Lower leg skin (tissue), 3 donors: ENCODE data around the gene JPH2.

Experiments
- POLR2A ChIP-seq, 2 donors: fragments of 450-650 bp; IDR thresholded peaks; one replicate each; pipeline ENCODE4 v1.6.1; 2016 to 2017; ENCODE audit warnings: antibody characterized with exemption in 2 of 2, mild to moderate bottlenecking in 1 of 2, moderate library complexity in 1 of 2
- TF ChIP-seq, protein P1 (sequence below), 3 donors: fragments of 450-650 bp; IDR thresholded peaks; one replicate each; pipeline ENCODE4 v1.5.1; 2016; ENCODE audit warnings: antibody characterized with exemption in 3 of 3, mild to moderate bottlenecking in 3 of 3, moderate library complexity in 2 of 3

DNA sequence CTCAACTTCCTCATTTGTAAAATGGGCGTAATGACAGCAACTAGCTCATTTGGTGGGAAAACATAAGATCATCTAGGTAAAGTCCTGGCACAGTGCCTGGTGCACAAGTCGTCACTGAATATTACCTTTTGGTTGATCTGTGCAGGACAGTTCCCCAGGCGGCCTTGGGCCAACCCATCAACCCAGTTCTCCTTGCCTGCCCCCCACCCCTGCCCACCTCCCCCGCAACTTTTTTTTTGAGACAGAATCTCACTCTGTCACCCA lies 99.2 kb downstream of the JPH2 start:
- TF ChIP-seq, protein P1, sequence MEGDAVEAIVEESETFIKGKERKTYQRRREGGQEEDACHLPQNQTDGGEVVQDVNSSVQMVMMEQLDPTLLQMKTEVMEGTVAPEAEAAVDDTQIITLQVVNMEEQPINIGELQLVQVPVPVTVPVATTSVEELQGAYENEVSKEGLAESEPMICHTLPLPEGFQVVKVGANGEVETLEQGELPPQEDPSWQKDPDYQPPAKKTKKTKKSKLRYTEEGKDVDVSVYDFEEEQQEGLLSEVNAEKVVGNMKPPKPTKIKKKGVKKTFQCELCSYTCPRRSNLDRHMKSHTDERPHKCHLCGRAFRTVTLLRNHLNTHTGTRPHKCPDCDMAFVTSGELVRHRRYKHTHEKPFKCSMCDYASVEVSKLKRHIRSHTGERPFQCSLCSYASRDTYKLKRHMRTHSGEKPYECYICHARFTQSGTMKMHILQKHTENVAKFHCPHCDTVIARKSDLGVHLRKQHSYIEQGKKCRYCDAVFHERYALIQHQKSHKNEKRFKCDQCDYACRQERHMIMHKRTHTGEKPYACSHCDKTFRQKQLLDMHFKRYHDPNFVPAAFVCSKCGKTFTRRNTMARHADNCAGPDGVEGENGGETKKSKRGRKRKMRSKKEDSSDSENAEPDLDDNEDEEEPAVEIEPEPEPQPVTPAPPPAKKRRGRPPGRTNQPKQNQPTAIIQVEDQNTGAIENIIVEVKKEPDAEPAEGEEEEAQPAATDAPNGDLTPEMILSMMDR (IDR thresholded peaks at IDR 0.05), result no peak
- no peak for TF ChIP-seq POLR2A (IDR thresholded peaks at IDR 0.05)
